Measurements from ENCODE around the gene CIT.
"Not testable (repeated sequence)": the region's sequence is repeated elsewhere in the genome, so short reads cannot be mapped to it uniquely, and the experiment has no call there.

The CIT gene

DNA sequence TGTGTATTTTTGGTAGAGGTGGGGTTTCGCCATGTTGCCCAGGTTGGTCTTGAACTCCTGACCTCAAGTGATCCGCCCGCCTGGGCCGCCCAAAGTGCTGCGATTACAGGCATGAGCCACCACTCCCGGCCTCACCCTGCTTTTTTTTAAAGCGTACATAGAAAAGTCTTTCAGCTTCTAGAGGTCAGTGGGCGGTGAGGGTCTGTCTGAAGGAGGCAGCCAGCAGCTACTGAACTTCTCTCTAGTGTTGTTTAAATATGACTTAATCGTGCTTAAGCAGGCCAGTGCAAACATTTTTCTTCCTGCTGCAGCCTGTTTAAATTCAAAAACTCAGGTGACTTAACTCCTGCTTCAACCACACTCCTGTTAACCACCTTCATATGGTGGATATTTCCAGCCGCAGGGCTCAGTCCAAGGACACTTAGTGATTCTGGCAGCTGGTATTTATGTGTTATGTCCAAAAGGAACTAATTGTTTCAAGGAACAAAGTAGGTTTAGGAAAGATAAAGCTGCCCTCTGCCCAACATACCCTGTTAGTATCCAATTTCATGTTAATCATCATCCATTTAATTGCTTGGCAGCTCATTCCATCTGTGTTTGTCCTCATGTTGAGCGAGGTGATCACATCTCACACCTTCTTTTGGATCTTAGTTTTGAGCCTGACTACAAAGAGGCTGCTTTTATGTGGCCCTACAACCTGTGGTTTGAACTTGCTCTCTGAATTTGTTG, 207.2 kb downstream of the CIT start:
- no peak for DNase-seq

DNA sequence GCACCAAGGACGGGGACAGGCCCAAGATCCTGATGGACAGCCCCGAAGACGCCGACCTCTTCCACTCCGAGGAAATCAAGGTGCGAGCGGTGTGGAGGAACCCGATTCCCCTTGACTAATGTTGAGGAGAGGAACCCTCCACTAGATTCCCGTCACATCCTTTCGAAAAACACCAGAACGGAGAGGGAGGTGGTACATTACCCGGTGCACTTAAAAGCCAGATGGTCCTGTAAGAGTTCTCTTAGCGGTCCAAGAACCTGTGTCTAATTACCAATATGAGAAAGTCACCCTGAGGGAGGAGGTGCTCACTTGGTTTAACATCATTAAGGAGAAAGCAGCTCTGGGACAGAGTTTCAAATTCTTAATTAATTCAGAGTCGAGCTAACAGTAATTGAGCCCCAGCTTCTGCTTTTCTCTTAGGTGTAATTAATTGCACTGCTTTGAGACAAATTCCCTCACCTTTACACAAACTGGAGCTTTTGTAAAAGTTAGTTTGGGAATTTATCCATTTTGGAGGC, 208.7 kb downstream of the CIT start:
- no peak for DNase-seq

DNA sequence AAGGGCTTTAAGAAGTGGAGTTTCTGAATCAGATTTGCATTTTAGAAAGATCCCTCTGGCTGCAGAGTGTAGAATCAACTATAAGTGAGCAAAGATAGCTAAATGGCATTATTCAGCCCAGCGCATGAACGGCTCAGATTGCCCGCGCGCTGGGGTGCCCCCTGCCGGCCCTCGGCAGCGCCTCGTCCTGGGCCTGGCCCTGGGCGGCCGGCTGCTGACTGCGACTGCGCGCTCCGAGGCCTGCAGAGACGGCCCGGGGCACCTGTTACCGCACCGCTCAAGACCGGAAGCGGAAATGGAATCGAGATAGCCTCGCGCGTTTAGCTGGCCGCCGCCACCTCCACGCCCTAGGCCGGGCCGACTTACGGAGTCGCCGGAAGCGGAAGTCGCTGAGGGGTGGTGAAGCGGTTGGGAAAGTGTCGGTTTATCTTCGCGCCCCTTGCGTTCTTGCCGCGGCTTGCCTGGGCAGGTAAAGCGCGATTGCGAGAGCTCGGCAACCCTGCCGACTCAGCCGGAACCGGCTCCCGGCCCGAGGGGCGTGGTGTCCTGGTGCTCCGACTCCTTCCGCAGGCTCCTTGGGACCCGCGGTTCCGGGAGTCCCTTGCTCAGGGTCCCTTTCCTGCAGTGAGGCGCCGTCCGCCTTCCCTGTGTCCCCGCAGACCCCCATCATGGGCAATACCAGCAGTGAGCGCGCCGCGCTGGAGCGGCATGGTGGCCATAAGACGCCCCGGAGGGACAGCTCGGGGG, 209.4 kb downstream of the CIT start, which contains the start of gene PRKAB1:
Gene PRKAB1, plus strand, starts transcription at position 557 of the 747 bp plus-strand sequence. Its CDS starts 112 bp downstream, at position 669.
- DNase-seq = peak; percentile 95

GRCh38 chr12:119666900-119667576, 210.1 kb downstream of the CIT start:
- no peak for DNase-seq

- DNase-seq = no peak
These were observed 210.8 kb downstream of the CIT start for GRCh38 chr12:119666226-119666795.

DNA sequence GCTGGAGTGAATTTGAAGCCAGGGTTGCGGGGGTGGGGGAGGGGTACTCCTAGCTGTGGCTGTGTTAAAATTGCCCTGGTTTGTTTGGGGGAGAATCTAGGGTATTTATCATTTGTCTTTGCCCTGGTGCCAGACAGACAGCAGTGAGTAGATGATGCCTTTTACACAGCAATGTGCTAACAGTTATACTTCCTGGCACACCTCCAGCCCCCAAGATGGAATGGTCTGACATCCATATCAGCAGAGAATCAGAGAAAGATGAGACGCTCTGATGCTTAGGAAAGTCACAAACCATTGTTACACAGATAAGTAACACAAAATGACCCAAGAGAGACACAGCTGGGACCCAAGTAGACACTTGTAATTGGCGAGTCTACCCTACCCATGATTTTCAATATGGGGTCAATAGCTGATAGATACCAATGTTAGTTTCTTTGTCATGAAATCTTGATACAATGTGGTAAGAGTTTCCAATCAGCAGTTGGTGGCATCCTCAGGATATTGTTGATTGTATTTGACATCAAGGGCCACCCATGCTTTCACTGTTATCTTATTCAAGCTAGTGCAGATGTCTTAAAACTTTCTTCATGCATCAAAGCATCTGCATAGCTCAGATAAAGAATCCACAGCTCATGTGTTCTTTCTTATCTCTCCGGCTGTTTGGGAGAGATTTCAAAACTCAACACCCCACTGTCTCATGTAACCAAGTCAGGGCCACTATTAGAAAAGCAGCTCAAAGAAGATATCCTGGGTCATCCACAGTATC, 211.8 kb downstream of the CIT start:
- DNase-seq = no peak

GRCh38 chr12:119664642-119665041, 212.5 kb downstream of the CIT start:
- no peak for DNase-seq

DNA sequence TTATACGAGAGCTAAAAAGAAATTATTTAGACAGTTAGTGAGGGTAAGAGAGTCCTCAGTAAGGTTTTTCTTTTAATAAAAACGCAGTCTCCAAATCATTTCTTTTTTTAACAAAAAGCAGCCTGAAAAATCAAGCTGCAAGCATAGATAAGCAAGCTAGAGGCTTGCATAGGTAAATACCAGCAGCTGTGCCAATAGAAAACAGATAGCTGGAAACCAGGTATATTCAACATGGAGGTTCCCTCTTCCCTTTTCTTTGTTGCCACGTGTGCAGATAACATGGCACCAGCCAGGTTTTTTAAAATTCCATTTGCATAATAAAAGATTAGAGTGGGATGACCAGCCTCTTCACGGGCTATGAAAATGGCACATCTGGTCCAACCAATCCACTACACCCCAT, 215.2 kb downstream of the CIT start:
- no peak for DNase-seq

- no peak for DNase-seq
These were observed 217.0 kb downstream of the CIT start for GRCh38 chr12:119660076-119660475.

GRCh38 chr12:119659289-119659897, 217.7 kb downstream of the CIT start:
- no peak for DNase-seq

DNA sequence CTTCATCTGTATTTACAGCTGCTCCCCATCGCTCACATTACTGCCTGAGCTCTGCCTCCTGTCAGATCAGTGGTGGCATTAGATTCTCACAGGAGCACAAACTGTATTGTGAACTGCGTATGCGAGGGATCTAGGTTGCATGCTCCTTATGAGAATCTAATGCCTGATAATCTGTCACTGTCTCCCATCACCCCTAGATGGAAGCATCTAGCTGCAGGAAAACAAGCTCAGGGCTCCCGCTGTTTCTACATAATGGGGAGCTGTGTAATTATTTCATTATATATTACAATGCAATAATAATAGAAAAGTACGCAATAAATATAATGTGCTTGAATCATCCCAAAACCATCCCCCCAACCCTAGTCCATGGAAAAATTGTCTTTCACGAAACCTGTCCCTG, 219.0 kb downstream of the CIT start:
- DNase-seq = not testable (repeated sequence)

GRCh38 chr12:119657001-119657400, 220.1 kb downstream of the CIT start:
- DNase-seq = not testable (repeated sequence)

DNA sequence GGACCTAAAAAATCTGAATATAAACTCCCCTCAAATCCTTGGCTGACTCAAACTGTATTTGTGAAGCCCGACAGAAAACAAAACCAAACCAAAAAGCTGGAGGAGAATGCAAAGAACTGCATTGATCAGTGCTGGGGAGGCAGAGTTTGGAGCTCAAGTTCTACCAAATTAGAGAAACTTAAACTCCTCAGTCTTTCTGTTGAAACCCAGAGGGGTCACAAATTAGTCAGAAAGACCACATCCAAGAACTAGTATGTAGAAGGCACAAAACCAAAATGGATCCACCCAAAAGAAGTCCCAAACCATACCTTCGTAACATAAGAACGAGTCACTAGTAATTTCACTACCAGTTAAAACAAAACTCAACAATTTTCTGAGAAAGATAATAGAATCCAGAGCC, 224.5 kb downstream of the CIT start:
- no peak for DNase-seq

DNA sequence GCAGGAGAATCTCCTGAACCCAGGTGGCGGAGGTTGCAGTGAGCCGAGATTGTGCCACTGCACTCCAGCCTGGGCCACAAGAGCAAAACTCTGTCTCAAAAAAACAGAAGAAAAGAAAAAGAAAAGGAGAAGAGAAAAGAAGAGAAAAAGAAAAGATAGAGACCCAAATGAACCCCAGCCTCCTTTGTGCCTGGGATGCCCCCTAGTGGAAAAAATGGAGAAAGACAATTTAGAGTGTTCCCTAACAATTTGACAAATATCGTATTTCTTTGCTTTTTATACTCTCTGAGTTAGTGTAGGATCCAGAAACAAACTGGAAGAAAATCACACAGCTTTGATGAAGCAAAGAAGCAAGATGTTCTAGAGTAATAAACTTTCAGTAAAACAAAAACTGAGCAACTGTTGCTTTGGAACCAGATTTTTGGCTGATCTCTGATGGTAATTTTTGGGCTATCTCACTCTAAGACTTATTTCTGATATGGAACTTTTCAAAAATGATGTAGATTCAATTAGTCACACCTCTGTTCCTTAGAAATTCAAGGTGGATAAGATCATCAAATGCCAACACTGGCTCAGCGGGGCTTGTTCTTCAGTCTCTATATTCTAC, 227.8 kb downstream of the CIT start:
- no peak for DNase-seq

DNA sequence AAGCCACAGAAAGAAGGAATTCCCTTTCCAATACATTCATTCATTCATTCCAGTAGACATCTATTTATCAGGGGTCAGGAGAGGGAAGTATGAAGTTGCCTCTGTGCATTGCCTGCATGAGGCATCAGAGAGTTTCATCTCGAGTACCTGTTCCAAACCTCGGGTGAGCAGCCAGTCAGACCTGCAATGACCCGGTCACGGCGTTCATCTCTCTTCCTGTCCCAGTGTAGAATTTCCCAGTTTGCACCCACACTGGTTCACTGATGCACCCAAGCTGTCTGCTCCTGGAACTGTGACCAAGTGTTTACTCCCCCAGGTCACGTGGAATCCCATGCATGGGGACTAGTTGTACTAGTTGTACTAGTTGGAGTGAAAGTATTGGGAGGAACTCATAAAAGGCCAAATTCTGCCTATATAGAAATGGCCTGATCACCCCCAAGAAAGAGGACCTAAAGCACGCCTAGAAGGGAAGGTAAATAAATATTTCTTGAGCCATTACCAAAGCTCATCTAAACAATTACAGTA, 231.5 kb downstream of the CIT start:
- DNase-seq = no peak

DNA sequence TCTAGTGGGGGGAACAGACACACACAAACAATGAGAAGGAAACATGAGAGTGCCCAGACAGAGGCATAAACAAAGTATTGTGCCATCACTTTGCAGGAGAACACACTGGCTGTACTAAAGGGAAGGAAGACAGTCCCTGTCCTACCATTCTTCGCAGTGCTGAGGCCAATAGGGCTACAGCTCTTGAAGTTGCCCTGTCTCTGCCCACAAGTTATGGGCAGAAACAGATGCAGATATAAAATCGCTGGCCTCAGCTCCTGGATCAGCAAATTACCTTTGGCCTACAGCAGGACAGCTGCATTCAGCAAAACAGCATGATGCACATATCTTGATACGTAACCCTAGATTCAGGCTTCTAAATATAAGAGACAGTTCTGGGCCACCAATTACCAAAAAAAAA, 232.2 kb downstream of the CIT start:
- no peak for DNase-seq

GRCh38 chr12:119642986-119643385, 234.1 kb downstream of the CIT start:
- no peak for DNase-seq

Data from activated CD8-positive, alpha-beta memory T cell treated with anti-CD3 and anti-CD28 coated beads, Interleukin-2, amount 50 U/mL, for 48 hours (primary cell).